ENCODE measurements around the gene MTHFD2. TPM values are rescaled to one million over a fixed set of nuclear protein-coding genes. Genes with fewer than 3 reads are reported as not detected.

The MTHFD2 gene
- total RNA-seq, 4 donors from 2014 or later, result 2.2 to 220 (median 17.8) TPM

- intact Hi-C loops (cut with DNase I; ENCODE audit: low total_unique reads) (loop anchor here (1.0 kb wide), 1 partner anchor 35 kb away; no protein-coding TSS in a partner anchor), in situ Hi-C loops (cut with MboI; ENCODE audit: low pct_ligation_motif_present in 1 of 4, low pct_unique_long_range_greater_than_20kb in 1 of 4, low sequenced_read_pairs in 3 of 4) (no loop called here)
- H3K9me3 ChIP-seq, result no peaks in the 10 kb centered on the region
- TF ChIP-seq POLR2A (IDR thresholded peaks at IDR 0.05) (no peak), POLR2AphosphoS5 (IDR thresholded peaks at IDR 0.05) (no peak), CTCF (IDR thresholded peaks at IDR 0.05) (no peak), EP300 (IDR thresholded peaks at IDR 0.05; ENCODE audit: low read depth) (no peak)
- H3K36me3 ChIP-seq, result no peaks in the 10 kb centered on the region
- H3K4me1 ChIP-seq, result peaks cover 9 to 39% (median 21%) of the 10 kb centered on the region in 4 donors
- no peak for DNase-seq
- peak overlapping the region; percentile 90 to 98 (median 94) for H3K27ac ChIP-seq
- no peaks in the 10 kb centered on the region for H3K27me3 ChIP-seq
- WGBS, 2 donors (ENCODE audit: low coverage in 1 of 2), result 62 to 80% methylated on average over 1 to 8 of the region's 8 CpGs
- peak overlapping the region in 2 of 4 donors; percentile 65 to 91 for H3K4me3 ChIP-seq
These were observed 1.5 kb downstream of the MTHFD2 start for GRCh38 chr2:74199871-74200305.

- no peaks in the 10 kb centered on the region for H3K36me3 ChIP-seq
- in situ Hi-C loops (cut with MboI; ENCODE audit: low pct_ligation_motif_present in 1 of 4, low pct_unique_long_range_greater_than_20kb in 1 of 4, low sequenced_read_pairs in 3 of 4), result no loop called here
- H3K4me1 ChIP-seq, result peaks cover 9 to 52% (median 33%) of the 10 kb centered on the region in 4 donors
- H3K9me3 ChIP-seq, result no peaks in the 10 kb centered on the region
- WGBS, 2 donors (ENCODE audit: low coverage in 1 of 2), result 77 to 79% methylated on average over 2 to 3 of the region's 3 CpGs
- TF ChIP-seq POLR2A (IDR thresholded peaks at IDR 0.05) (no peak), EP300 (IDR thresholded peaks at IDR 0.05; ENCODE audit: low read depth) (no peak), POLR2AphosphoS5 (IDR thresholded peaks at IDR 0.05) (no peak), CTCF (IDR thresholded peaks at IDR 0.05) (no peak)
- DNase-seq, result no peak
- peak overlapping the region; percentile 6 to 56 (median 42) for H3K27ac ChIP-seq
- intact Hi-C loops (cut with DNase I; ENCODE audit: low total_unique reads), result no loop called here
- H3K4me3 ChIP-seq, result no peak overlapping the region
- no peaks in the 10 kb centered on the region for H3K27me3 ChIP-seq
These were observed 2.8 kb downstream of the MTHFD2 start for GRCh38 chr2:74201196-74201595.

- peak overlapping the region; percentile 6 to 56 (median 42) for H3K27ac ChIP-seq
These were observed 3.2 kb downstream of the MTHFD2 start for GRCh38 chr2:74201596-74201995.

GRCh38 chr2:74204436-74204835 is 6.0 kb downstream of the MTHFD2 start:
- in situ Hi-C loops (cut with MboI; ENCODE audit: low pct_ligation_motif_present in 1 of 4, low pct_unique_long_range_greater_than_20kb in 1 of 4, low sequenced_read_pairs in 3 of 4) (no loop called here), intact Hi-C loops (cut with DNase I; ENCODE audit: low total_unique reads) (no loop called here)
- 98 to 100% methylated on average over 3 of the region's 3 CpGs for WGBS, 2 donors (ENCODE audit: low coverage in 1 of 2)
- Histone ChIP-seq H3K27me3 (no peaks in the 10 kb centered on the region), H3K9me3 (no peaks in the 10 kb centered on the region), H3K36me3 (peaks cover 0 to 9% (median 4%) of the 10 kb centered on the region in 4 donors), H3K27ac (peak overlapping the region; percentile 63 to 83 (median 82)), H3K4me1 (peaks cover 9 to 53% (median 36%) of the 10 kb centered on the region in 4 donors), H3K4me3 (no peak overlapping the region)
- no peak for DNase-seq
- TF ChIP-seq POLR2A (IDR thresholded peaks at IDR 0.05) (no peak), POLR2AphosphoS5 (IDR thresholded peaks at IDR 0.05) (no peak), CTCF (IDR thresholded peaks at IDR 0.05) (no peak), EP300 (IDR thresholded peaks at IDR 0.05; ENCODE audit: low read depth) (no peak)

More at GRCh38 chr2:74201596-74201995, 3.2 kb downstream of the MTHFD2 start:
- peak; percentile 10 to 76 (median 43) for TF ChIP-seq POLR2AphosphoS5 (IDR thresholded peaks at IDR 0.05)
- no peak for TF ChIP-seq EP300 (IDR thresholded peaks at IDR 0.05; ENCODE audit: low read depth)
- H3K4me3 ChIP-seq, result no peak overlapping the region
- DNase-seq, result no peak
- in situ Hi-C loops (cut with MboI; ENCODE audit: low pct_ligation_motif_present in 1 of 4, low pct_unique_long_range_greater_than_20kb in 1 of 4, low sequenced_read_pairs in 3 of 4) (no loop called here), intact Hi-C loops (cut with DNase I; ENCODE audit: low total_unique reads) (no loop called here)
- no peaks in the 10 kb centered on the region for H3K36me3 ChIP-seq
- 14 to 42% methylated on average over 1 of the region's 1 CpG for WGBS, 2 donors (ENCODE audit: low coverage in 1 of 2)
- H3K9me3 ChIP-seq, result no peaks in the 10 kb centered on the region
- H3K27me3 ChIP-seq, result no peaks in the 10 kb centered on the region
- H3K4me1 ChIP-seq, result peaks cover 9 to 56% (median 37%) of the 10 kb centered on the region in 4 donors

- no peak for DNase-seq
- no peak overlapping the region for H3K4me3 ChIP-seq
- in situ Hi-C loops (cut with MboI; ENCODE audit: low pct_ligation_motif_present in 1 of 4, low pct_unique_long_range_greater_than_20kb in 1 of 4, low sequenced_read_pairs in 3 of 4), result no loop called here
- H3K27ac ChIP-seq, result peak overlapping the region; percentile 63 to 83 (median 82)
- TF ChIP-seq EP300 (IDR thresholded peaks at IDR 0.05; ENCODE audit: low read depth), result no peak
- no peak for TF ChIP-seq POLR2A (IDR thresholded peaks at IDR 0.05)
- TF ChIP-seq POLR2AphosphoS5 (IDR thresholded peaks at IDR 0.05), result no peak
- no peak for TF ChIP-seq CTCF (IDR thresholded peaks at IDR 0.05)
- 50 to 53% methylated on average over 5 of the region's 5 CpGs for WGBS, 2 donors (ENCODE audit: low coverage in 1 of 2)
- H3K36me3 ChIP-seq, result peaks cover 0 to 16% (median 7%) of the 10 kb centered on the region in 4 donors
- no peaks in the 10 kb centered on the region for H3K9me3 ChIP-seq
- H3K4me1 ChIP-seq, result peaks cover 3 to 46% (median 30%) of the 10 kb centered on the region in 4 donors
- no peaks in the 10 kb centered on the region for H3K27me3 ChIP-seq
- intact Hi-C loops (cut with DNase I; ENCODE audit: low total_unique reads), result no loop called here
These were observed 6.7 kb downstream of the MTHFD2 start for GRCh38 chr2:74205113-74205512.
